Activated B cell treated with CpG ODN at 0.5 μM for 24 hours (primary cell): ENCODE data around the gene SRP54. TPM values are rescaled to one million over a fixed set of nuclear protein-coding genes. Genes with fewer than 3 reads are reported as not detected.

Experiments used
- ATAC-seq: fragments of 200-7000 bp; cut with Tn5 transposase; one replicate; pipeline ENCODE4 v1.10.0; 2021; ENCODE audit warnings: low read depth, mild to moderate bottlenecking, moderate library complexity
- CTCF ChIA-PET: fragments of 350-600 bp; sonication (Branson Sonifier 250); formaldehyde crosslinking; loops from one replicate; lab custom pipeline; 2021; ENCODE audit warnings: antibody characterized with exemption; lab: Charles Lee
- POLR2A ChIA-PET: fragments of 350-600 bp; sonication (Branson Sonifier 250); formaldehyde crosslinking; loops from one replicate; lab custom pipeline; 2021; ENCODE audit warnings: antibody characterized with exemption; lab: Charles Lee
- DNase-seq: peaks from one replicate; pipeline ENCODE4 v3.0.0; 2022
- H3K27ac Mint-ChIP-seq: one replicate; pipeline ENCODE4 v1.8.0; 2020; ENCODE audit warnings: mixed read lengths
- H3K27me3 Mint-ChIP-seq: one replicate; pipeline ENCODE4 v1.8.0; 2021; ENCODE audit warnings: mixed read lengths
- H3K36me3 Mint-ChIP-seq: one replicate; pipeline ENCODE4 v1.8.0; 2021; ENCODE audit warnings: low read depth, mixed read lengths
- H3K4me1 Mint-ChIP-seq: one replicate; pipeline ENCODE4 v1.8.0; 2021; ENCODE audit warnings: mixed read lengths
- H3K4me3 Mint-ChIP-seq: one replicate; pipeline ENCODE4 v1.8.0; 2020; ENCODE audit warnings: mild to moderate bottlenecking, mixed read lengths
- H3K9me3 Mint-ChIP-seq: one replicate; pipeline ENCODE4 v1.8.0; 2020; ENCODE audit warnings: mixed read lengths
- intact Hi-C: fragments of 100-400 bp; cut with micrococcal nuclease; formaldehyde crosslinking; loops from one replicate; pipeline ENCODE4 v1.15.1; 2024
- total RNA-seq: library from RNA; stranded (reverse); gene quantifications from 2 replicates; pipeline ENCODE4 v1.2.3, GENCODE V29; 2022
- TF ChIP-seq, protein P1 (sequence below): fragments of 200-600 bp; IDR thresholded peaks from one replicate; pipeline ENCODE4 v1.8.0; 2022; ENCODE audit warnings: antibody characterized with exemption, mild to moderate bottlenecking

SRP54 gene
- total RNA-seq, 1 donor from 2014 or later = 54.7 TPM

DNA sequence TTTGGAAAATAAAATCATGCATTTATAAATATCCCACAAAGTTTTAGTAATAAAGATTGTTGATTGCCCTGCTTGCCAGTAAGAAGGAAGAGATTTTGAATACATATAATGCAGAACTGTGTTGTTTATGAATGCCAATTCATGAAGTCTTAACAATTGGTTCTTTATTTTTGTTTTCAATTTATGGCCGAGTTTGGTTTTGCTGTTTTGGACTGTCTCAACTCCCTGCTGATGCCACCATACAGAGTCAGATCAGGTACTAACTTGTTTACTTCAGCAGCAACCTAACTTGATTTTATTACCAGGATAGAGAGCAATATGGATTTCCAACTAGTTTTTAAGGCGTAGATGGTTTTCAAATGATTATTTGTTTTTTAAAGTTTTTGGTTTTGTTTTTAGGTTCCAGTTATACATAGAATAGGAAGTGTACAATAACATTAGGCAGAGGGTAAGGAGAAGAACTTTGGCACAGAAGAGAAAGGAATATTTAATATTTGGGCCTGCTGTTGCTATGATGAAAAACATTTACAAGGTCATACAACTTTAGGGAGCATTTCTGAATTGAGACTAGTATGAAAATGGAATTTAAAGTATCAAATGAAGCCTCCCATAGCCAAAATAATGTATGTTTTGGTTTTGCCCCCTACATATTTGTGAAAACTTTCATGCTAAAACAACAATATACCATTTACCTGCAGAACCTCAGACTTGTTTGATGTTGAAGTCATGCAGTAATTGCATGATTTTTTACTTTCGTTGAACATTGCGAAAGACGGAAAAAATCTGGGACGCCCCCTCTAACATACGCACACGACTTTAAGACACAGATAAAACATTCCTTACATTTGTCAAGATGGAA, 62.4 kb downstream of the SRP54 start:
- DNase-seq (no peak), ATAC-seq (no peak)
- CTCF ChIA-PET = interaction anchor here (1.2 to 1.3 kb wide), 2 partner anchors 64 to 97 kb away, joined by 3 read pairs; no protein-coding TSS in a partner anchor
- Mint-ChIP-seq H3K27ac (peak overlapping the region; percentile 97), H3K27me3 (no peaks in the 10 kb centered on the region), H3K9me3 (no peaks in the 10 kb centered on the region), H3K36me3 (peaks cover 11% of the 10 kb centered on the region), H3K4me1 (peaks cover 28% of the 10 kb centered on the region), H3K4me3 (peak overlapping the region; percentile 96)
- POLR2A ChIA-PET = interaction anchor here (0.5 to 2.6 kb wide), 15 partner anchors 15 to 781 kb away, joined by 3 to 53 read pairs (median 6); partner anchors contain the start of genes BAZ1A, BRMS1L, CFL2 and NFKBIA
- TF ChIP-seq, protein P1, sequence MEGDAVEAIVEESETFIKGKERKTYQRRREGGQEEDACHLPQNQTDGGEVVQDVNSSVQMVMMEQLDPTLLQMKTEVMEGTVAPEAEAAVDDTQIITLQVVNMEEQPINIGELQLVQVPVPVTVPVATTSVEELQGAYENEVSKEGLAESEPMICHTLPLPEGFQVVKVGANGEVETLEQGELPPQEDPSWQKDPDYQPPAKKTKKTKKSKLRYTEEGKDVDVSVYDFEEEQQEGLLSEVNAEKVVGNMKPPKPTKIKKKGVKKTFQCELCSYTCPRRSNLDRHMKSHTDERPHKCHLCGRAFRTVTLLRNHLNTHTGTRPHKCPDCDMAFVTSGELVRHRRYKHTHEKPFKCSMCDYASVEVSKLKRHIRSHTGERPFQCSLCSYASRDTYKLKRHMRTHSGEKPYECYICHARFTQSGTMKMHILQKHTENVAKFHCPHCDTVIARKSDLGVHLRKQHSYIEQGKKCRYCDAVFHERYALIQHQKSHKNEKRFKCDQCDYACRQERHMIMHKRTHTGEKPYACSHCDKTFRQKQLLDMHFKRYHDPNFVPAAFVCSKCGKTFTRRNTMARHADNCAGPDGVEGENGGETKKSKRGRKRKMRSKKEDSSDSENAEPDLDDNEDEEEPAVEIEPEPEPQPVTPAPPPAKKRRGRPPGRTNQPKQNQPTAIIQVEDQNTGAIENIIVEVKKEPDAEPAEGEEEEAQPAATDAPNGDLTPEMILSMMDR = no peak
- intact Hi-C loops = loop anchor here (5.0 to 10.0 kb wide), 2 partner anchors 490 to 782 kb away; partner anchors contain the start of genes BRMS1L and INSM2

DNA sequence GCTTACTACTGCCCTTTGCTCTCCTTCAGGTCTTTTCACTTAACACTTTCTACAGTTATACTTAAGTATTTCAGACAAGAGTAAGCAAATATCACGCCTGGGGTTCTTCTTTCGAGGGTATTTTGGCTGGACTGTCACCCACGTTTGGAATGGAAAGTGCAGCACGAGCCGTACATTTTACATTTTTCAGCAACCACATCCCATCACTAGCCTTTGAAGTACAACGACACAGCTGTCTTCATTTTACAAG, 62.9 kb downstream of the SRP54 start:
- H3K4me1 Mint-ChIP-seq = peaks cover 28% of the 10 kb centered on the region
- peak overlapping the region; percentile 97 for H3K27ac Mint-ChIP-seq
- intact Hi-C loops = loop anchor here (1.0 to 10.0 kb wide), 13 partner anchors 63 to 1275 kb away; partner anchors contain the start of genes BRMS1L, CFL2, INSM2 and MBIP
- ChIA-PET POLR2A (interaction anchor here (0.5 to 2.6 kb wide), 17 partner anchors 13 to 781 kb away, joined by 3 to 53 read pairs (median 4); partner anchors contain the start of genes BAZ1A, BRMS1L, CFL2 and NFKBIA), CTCF (interaction anchor here (1.2 to 1.3 kb wide), 2 partner anchors 64 to 97 kb away, joined by 3 read pairs; no protein-coding TSS in a partner anchor)
- H3K27me3 Mint-ChIP-seq = no peaks in the 10 kb centered on the region
- TF ChIP-seq, protein P1 = no peak
- ATAC-seq = no peak
- H3K4me3 Mint-ChIP-seq = peak overlapping the region; percentile 96
- no peak for DNase-seq
- H3K36me3 Mint-ChIP-seq = peaks cover 15% of the 10 kb centered on the region
- H3K9me3 Mint-ChIP-seq = no peaks in the 10 kb centered on the region

DNA sequence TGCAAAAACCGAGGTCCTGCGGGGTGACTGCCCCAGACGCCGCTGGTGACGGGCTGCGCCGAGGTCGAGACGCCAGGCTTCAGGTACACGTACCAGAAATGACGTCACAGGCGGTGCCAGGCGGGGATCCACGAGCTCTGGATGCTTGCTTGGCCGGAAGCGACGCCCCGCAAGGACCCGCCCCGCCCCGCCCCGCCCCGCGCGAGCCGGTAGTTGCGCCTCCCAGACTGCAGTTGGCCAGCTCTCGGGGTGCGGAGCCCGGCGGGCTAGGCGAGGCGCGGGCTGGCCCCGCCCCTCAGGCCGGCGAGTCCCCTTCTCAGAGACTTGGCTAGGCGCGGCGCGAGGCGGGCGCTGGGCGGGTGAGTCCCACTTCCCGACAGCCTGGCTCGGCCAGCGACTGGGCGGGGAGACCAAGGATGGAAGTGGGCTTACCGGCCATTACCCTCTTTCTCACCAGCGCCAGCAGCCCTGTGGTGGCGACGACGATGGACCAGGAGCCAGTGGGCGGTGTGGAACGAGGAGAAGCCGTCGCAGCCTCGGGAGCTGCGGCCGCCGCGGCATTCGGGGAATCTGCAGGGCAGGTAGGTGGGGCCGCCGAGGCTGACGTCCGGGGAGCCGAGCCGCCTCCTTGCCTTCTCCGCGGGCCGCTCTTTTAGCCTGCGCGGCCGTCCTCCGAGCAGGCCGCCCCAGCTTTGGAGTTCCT, 63.4 kb downstream of the SRP54 start, which contains the start of gene FAM177A1:
Gene FAM177A1 (plus strand): TSS at position 225 of the 703 bp plus-strand sequence. CDS start 192 bp downstream, at position 417.
- ATAC-seq (peak; percentile 94), DNase-seq (peak; percentile 93)
- H3K4me3 Mint-ChIP-seq = peak within 1 kb of the TSS; percentile 96
- H3K9me3 Mint-ChIP-seq = no peaks in the 10 kb centered on the region
- TF ChIP-seq, protein P1 = no peak
- ChIA-PET POLR2A (interaction anchor here (0.5 to 2.6 kb wide), 18 partner anchors 14 to 780 kb away, joined by 3 to 53 read pairs (median 4); partner anchors contain the start of genes BAZ1A, BRMS1L, CFL2 and NFKBIA), CTCF (interaction anchor here (1.2 to 1.6 kb wide), 3 partner anchors 14 to 96 kb away, joined by 3 to 4 read pairs (median 3); no protein-coding TSS in a partner anchor)
- no peaks in the 10 kb centered on the region for H3K27me3 Mint-ChIP-seq
- H3K4me1 Mint-ChIP-seq = peaks cover 28% of the 10 kb centered on the region
- intact Hi-C loops = loop anchor here (1.0 to 10.0 kb wide), 13 partner anchors 64 to 1274 kb away; partner anchors contain the start of genes BRMS1L, CFL2, INSM2 and MBIP
- peaks cover 16% of the 10 kb centered on the region for H3K36me3 Mint-ChIP-seq
- peak within 1 kb of the TSS; percentile 97 for H3K27ac Mint-ChIP-seq

DNA sequence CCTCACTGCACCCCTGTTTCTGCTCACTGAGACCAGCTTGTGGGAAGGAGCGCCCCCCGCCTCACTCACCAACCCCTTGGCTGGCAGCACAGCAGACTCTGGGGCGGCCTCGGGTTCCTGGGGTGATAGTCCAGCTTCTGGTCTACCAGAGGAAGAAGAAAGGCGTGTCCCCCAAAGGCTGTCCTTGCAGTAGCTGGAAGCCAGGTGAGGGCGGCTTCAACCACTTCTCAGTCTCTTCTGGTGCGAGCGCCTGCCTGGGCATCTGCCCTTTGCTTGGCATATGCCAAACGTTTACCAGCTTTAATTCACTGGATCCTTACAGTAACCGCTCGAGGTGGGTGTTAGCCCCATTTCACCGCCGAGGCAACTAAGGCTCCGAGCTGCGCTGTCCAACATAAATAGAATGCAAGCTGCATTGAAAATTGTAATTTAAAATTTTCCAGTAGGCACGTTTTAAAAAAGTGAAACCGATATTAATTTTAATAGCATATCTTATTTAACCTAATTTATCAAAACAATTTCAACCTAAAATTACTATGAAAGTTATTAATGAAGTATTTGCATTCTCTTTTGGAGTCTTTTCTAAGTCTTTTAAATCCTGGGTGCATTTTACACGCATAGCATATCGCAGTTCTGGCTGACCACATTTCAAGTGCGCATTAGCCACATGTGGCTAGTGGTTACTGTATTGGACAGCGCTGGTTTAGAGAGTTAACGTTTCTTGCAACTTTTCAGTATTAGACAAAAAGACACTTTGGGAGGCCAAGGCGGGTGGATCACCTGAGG, 64.2 kb downstream of the SRP54 start:
- intact Hi-C loops = loop anchor here (1.0 to 10.0 kb wide), 13 partner anchors 65 to 1273 kb away; partner anchors contain the start of genes BRMS1L, CFL2, INSM2 and MBIP
- H3K27ac Mint-ChIP-seq = peak overlapping the region; percentile 97
- ATAC-seq (peak; percentile 1), DNase-seq (no peak)
- TF ChIP-seq, protein P1 = no peak
- peaks cover 28% of the 10 kb centered on the region for H3K4me1 Mint-ChIP-seq
- peaks cover 17% of the 10 kb centered on the region for H3K36me3 Mint-ChIP-seq
- peak overlapping the region; percentile 96 for H3K4me3 Mint-ChIP-seq
- CTCF ChIA-PET = interaction anchor here (1.2 to 1.6 kb wide), 3 partner anchors 15 to 96 kb away, joined by 3 to 4 read pairs (median 3); no protein-coding TSS in a partner anchor
- POLR2A ChIA-PET = interaction anchor here (0.6 to 2.6 kb wide), 12 partner anchors 14 to 780 kb away, joined by 3 to 53 read pairs (median 6); partner anchors contain the start of genes BAZ1A, BRMS1L, CFL2 and NFKBIA
- no peaks in the 10 kb centered on the region for H3K9me3 Mint-ChIP-seq
- no peaks in the 10 kb centered on the region for H3K27me3 Mint-ChIP-seq
